ENCODE data around the gene LIN9. TPM values are rescaled to one million over a fixed set of nuclear protein-coding genes. Genes with fewer than 3 reads are reported as not detected.

Gene LIN9
- total and polyA plus RNA-seq, 2 donors (not counting 3 experiments of a cell fraction or from before 2014, with no cell fraction given): 2.5 to 7.6 TPM

GRCh38 chr1:226268421-226269124 is 40.4 kb downstream of the LIN9 start:
- no peaks in the 10 kb centered on the region for H3K27me3 ChIP-seq (ENCODE audit: control insufficient read depth in 2 of 2, insufficient read depth in 2 of 2, low read length in 2 of 2)
- no peaks in the 10 kb centered on the region for H3K9me1 ChIP-seq (replicated peaks; ENCODE audit: control insufficient read depth, extremely low read depth, insufficient read depth, low read length)
- no peaks in the 10 kb centered on the region for H3K4me1 ChIP-seq (ENCODE audit: control insufficient read depth, extremely low read depth, insufficient read depth, low read length)
- ChIA-PET POLR2A (no interaction called here), CTCF (no interaction called here)
- dilution Hi-C loops (cut with MboI; ENCODE audit: extremely low pct_ligation_motif_present, low sequenced_read_pairs) (no loop called here), intact Hi-C loops (cut with micrococcal nuclease) (no loop called here)
- H3K9me3 ChIP-seq (replicated peaks; ENCODE audit: control insufficient read depth, insufficient read depth, low read length): no peaks in the 10 kb centered on the region
- BruUV-seq (replicated peaks): no TSS peak
- DNase-seq (ENCODE audit: low read depth, low spot score): peak; percentile 6
- no peaks in the 10 kb centered on the region for H3K36me3 ChIP-seq (ENCODE audit: control insufficient read depth in 2 of 2, extremely low read depth in 1 of 2, insufficient read depth in 2 of 2, low read length in 2 of 2)
- H3K4me3 ChIP-seq (replicated peaks in 1 of 3; ENCODE audit: insufficient read depth in 1 of 3, low read depth in 1 of 3, low read length in 3 of 3): no peak overlapping the region
- no peak for FAIRE-seq
- no peak overlapping the region for H3K9ac ChIP-seq (replicated peaks; ENCODE audit: extremely low read depth, insufficient read depth, low read length)
- H3K79me2 ChIP-seq (ENCODE audit: control insufficient read depth, insufficient read depth, low read length): no peaks in the 10 kb centered on the region
- H3K4me2 ChIP-seq (ENCODE audit: insufficient read depth, low read length): no peak overlapping the region
- no peak overlapping the region for H2AFZ ChIP-seq (ENCODE audit: low read depth, low read length)
- no peaks in the 10 kb centered on the region for H4K20me1 ChIP-seq (replicated peaks; ENCODE audit: control insufficient read depth, extremely low read depth, insufficient read depth, low read length)
- no peak for TF ChIP-seq EZH2 (IDR thresholded peaks at IDR 0.05; ENCODE audit: borderline replicate concordance, low read depth, low read length, severe bottlenecking)
- no peak for TF ChIP-seq POLR2A (IDR thresholded peaks at IDR 0.05; ENCODE audit: low read depth, low read length)
- TF ChIP-seq GATA2 (IDR thresholded peaks at IDR 0.05; ENCODE audit: insufficient read depth, insufficient read length, low read depth, low read length): no peak
- TF ChIP-seq MAX (IDR thresholded peaks at IDR 0.05; ENCODE audit: insufficient read depth, insufficient read length): no peak
- no peak for TF ChIP-seq CTCF (IDR thresholded peaks at IDR 0.05; ENCODE audit: extremely low read depth in 1 of 2, insufficient read depth in 1 of 2, low read depth in 1 of 2, low read length in 2 of 2)
- no peak for TF ChIP-seq POLR2AphosphoS5 (IDR thresholded peaks at IDR 0.05; ENCODE audit: insufficient read depth, low read depth, low read length)
- no peak for TF ChIP-seq FOS (IDR thresholded peaks at IDR 0.05; ENCODE audit: borderline replicate concordance, insufficient read depth, low read length)
- no peak for TF ChIP-seq MYC (IDR thresholded peaks at IDR 0.05; ENCODE audit: low read depth, low read length)
- no peak for TF ChIP-seq JUN (IDR thresholded peaks at IDR 0.05; ENCODE audit: borderline replicate concordance, insufficient read depth, insufficient read length, low read depth)
- peak overlapping the region; percentile 11 for H3K27ac ChIP-seq (ENCODE audit: insufficient read depth, low read depth, low read length)

All from endothelial cell of umbilical vein (primary cell).